ENCODE results near the gene MCM5. TPM values are rescaled to one million over a fixed set of nuclear protein-coding genes. Genes with fewer than 3 reads are reported as not detected.
"Not testable (repeated sequence)": the region's sequence is repeated elsewhere in the genome, so short reads cannot be mapped to it uniquely, and the experiment has no call there.

Gene MCM5
- polyA plus RNA-seq, 3 donors: 66.3 to 91.3 (median 82.8) TPM

- no peak for DNase-seq
These were observed 65.3 kb downstream of the MCM5 start for GRCh38 chr22:35465109-35465701.

- no peak for DNase-seq
These were observed 67.9 kb downstream of the MCM5 start for GRCh38 chr22:35467681-35468434.

- DNase-seq: no peak
These were observed 71.0 kb downstream of the MCM5 start for GRCh38 chr22:35470903-35471321.

- not testable (repeated sequence) for DNase-seq
These were observed 71.6 kb downstream of the MCM5 start for GRCh38 chr22:35471566-35471965.

- DNase-seq: no peak
These were observed 72.5 kb downstream of the MCM5 start for GRCh38 chr22:35472488-35472887.

- no peak for DNase-seq
These were observed 74.0 kb downstream of the MCM5 start for GRCh38 chr22:35473971-35474370.

Other genes starting within 250 kb of the MCM5 start
- gene HMGXB4, start 142.6 kb upstream of the MCM5 start, polyA plus RNA-seq (ENCODE audit: insufficient read length in 3 of 3): 10 to 100 TPM; 24.9 to 30.7 (median 28.5) TPM
- gene TOM1, start 100.2 kb upstream of the MCM5 start, polyA plus RNA-seq (ENCODE audit: insufficient read length in 3 of 3): 10 to 100 TPM; 39.9 to 44.9 (median 43.6) TPM
- 10 to 100 TPM; 38.1 to 53.3 (median 52.8) TPM for gene HMOX1, start 19.0 kb upstream of the MCM5 start, polyA plus RNA-seq (ENCODE audit: insufficient read length in 3 of 3)
- 1 to 10 TPM; 1.1 to 2.6 (median 2.2) TPM for gene RASD2, start 140.7 kb downstream of the MCM5 start, polyA plus RNA-seq (ENCODE audit: insufficient read length in 3 of 3)
- gene MB, start 217.2 kb downstream of the MCM5 start, polyA plus RNA-seq (ENCODE audit: insufficient read length in 3 of 3): under 1 TPM in 2 of 3 donors, not detected in 1; 0.30 to 0.77 TPM
- 1 to 10 TPM; 2.7 to 4.0 (median 3.5) TPM for gene APOL6, start 248.3 kb downstream of the MCM5 start, polyA plus RNA-seq (ENCODE audit: insufficient read length in 3 of 3)